GM18498 (cell line): ENCODE measurements around the gene GPC5.
"Not testable (repeated sequence)": the region's sequence is repeated elsewhere in the genome, so short reads cannot be mapped to it uniquely, and the experiment has no call there.

Source experiments
- ATAC-seq: cut with Tn5 transposase; IDR thresholded peaks from one replicate; pipeline ENCODE4 v1.9.1; 2021; ENCODE audit warnings: mild to moderate bottlenecking, moderate library complexity; ENCODE audit not compliant: unreplicated experiment

GPC5 gene

DNA sequence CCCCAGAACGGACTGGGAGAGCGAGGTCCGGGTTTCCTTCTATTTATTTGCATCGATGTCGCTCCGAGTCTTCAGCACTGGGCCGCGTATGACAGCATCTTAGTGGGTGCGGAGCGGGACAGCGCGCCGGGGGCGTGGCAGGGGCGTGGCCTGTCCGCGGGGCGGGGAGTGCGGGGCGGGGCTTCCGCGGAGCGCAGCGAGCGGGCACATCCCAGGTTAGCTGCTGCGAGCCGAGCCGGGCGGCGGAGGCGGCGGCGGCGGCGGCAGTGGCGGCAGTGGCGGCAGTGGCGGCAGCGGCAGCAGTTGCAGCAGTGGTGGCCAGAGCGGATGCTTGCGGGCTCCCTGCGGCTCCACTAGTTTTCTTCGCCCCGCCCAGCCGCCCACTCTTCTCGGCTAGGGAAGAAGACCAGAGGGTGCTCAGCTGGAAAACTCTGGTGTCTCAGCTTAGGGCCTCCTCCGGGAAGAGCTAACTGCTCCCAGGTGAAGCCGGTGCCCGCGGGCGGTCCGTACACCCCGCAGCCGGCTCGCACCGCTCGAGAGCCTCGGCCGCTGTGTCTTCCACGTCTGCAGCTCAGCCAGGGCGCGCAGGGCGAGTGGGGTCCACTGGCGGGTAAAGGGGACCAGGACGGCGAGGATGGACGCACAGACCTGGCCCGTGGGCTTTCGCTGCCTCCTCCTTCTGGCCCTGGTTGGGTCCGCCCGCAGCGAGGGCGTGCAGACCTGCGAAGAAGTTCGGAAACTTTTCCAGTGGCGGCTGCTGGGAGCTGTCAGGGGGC, at the start of gene GPC5:
Gene GPC5, plus strand, starts transcription at position 209 of the 776 bp plus-strand sequence.
- ATAC-seq: peak; percentile 97

DNA sequence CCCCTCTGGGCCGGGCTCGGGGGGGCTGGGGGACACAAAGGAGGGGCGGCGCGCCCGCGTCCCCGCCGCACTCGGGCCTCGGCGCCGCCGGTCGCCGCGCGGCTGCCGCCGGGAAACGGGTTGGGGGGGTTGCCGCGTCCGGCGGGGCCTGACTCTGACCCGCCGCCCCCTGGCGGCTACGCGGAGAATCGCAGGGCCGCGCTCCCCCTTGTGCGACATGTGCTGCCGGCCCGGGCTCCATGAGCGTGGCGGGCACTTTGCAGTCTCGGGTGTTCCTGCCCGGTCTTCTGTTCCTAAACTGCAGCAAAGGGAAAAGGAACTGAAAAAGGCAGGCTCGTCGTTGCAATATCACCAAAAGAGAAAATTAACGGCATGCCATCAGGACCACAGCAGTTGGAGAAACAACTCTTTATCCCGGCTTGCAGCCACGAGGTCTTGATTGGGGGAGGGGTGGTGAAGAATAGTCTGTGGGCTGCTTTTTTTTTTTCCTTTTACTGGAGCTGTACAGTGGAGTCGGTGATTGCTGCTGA, 49.5 kb upstream of the GPC5 start:
- peak; percentile 56 for ATAC-seq

DNA sequence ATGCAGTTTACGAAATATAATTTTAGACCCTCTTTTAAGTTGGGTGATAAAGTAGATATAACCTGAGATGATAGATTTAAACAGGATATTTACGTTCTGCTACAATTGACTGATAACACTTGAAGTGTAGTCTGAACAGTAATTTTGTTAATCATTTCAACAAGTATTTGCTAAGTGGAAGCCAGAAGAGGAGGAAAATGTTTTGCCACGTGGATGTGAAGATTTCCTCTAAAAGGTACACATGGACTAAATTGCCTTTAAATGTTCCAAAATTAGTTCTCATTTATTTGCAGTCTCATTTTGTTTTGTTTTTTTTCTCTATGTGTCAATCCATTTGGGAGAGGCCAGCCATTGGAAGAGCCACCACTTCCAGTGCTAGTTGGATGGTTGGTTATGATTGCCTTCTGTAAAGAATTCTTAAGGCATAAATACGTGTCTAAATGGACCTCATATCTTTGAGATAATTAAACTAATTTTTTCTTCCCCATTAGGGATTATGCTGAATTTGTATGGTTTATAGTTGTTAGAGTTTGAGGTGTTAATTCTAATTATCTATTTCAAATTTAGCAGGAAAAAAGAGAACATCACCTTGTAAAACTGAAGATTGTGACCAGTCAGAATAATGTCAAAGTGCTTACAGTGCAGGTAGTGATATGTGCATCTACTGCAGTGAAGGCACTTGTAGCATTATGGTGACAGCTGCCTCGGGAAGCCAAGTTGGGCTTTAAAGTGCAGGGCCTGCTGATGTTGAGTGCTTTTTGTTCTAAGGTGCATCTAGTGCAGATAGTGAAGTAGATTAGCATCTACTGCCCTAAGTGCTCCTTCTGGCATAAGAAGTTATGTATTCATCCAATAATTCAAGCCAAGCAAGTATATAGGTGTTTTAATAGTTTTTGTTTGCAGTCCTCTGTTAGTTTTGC, 48.2 kb upstream of the GPC5 start:
- ATAC-seq: no peak

DNA sequence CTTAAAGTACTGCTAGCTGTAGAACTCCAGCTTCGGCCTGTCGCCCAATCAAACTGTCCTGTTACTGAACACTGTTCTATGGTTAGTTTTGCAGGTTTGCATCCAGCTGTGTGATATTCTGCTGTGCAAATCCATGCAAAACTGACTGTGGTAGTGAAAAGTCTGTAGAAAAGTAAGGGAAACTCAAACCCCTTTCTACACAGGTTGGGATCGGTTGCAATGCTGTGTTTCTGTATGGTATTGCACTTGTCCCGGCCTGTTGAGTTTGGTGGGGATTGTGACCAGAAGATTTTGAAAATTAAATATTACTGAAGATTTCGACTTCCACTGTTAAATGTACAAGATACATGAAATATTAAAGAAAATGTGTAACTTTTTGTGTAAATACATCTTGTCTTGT, 47.3 kb upstream of the GPC5 start:
- ATAC-seq: no peak

DNA sequence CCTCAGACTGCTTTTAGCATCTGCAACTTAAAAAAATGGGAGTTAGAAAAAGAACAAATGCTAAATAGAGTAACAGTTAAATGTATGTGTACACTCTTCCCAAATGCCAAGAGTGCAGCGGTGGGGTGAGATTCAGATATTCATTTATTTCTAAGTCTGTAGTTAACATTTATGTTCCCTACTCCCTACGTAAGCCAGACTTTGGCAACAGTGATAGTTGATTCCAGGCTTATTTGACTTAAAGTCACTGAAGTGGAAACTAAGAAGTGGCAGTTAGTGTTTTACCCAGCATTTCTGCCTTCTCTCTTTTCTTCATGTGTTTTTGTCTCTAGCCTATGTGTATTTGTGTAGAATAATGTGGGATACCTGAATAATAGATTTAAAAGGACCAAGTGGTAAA, 46.4 kb upstream of the GPC5 start:
- no peak for ATAC-seq

DNA sequence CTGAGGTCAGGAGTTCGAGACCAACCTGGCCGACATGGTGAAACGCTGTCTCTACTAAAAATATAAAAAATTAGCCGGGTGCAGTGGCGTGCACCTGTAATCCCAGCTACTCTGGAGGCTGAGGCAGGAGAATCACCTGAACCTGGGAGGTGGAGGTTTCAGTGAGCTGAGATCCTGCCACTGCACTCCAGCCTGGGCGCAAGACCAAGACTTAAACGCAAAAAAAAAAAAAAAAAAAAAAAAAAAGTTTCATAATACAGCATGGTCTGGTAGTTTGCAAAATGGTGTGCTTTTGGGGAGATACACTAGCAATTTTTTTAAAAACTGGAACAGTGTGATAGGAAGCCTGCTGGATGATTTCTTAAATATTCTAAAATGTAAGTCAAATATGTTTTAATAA, 45.5 kb upstream of the GPC5 start:
- not testable (repeated sequence) for ATAC-seq

DNA sequence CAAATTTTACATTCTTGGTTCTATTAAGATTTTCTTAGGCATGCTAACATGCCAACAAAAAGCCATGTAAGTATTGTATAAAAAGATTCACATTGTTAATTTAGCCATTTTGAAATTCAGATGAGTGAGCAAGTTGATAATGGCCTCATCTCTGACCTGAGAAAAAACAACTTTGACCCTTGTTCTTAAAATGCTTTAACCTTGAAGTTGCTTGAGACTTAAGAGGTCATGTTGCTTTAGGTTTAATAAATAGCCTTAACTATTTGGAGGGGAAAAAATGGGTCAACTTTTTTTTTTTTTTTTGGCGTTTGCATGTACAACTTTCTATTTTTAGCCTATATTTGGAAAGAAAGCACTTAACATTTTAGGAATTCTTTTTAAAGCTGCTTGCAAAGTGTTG, 44.9 kb upstream of the GPC5 start:
- no peak for ATAC-seq

DNA sequence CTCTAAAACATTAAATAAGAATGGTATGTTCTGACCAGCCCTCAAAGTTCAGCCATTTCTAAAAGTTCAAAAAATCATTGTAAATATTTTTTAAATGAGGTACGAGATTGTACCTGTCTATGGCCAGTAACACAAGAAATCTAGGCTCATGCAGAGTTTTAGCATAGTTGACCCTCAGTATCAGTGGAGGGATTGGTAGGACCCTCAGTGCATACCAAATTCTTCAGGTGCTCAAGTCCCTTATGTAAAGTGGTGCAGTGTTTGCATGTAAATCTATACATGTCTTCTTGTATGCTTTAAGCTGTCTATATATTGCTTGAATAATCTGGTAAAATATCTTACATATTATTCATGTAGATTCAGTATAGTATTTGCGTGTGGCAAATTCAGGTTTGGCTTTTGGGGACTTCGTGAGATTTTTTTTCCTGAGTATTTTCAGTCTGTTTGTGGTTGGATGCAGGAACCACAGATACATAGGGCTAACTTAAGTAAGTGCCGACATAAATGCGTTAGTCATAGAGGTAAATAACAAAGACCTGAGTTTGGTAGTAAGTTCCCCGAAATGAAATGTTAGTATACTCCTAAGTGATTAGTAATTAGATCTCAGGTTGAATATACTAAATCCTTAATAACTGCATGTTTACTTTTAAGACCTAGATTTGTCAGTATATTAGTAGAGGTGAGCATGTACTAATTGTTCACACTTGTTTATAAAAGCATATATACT, 43.2 kb upstream of the GPC5 start:
- ATAC-seq: no peak

DNA sequence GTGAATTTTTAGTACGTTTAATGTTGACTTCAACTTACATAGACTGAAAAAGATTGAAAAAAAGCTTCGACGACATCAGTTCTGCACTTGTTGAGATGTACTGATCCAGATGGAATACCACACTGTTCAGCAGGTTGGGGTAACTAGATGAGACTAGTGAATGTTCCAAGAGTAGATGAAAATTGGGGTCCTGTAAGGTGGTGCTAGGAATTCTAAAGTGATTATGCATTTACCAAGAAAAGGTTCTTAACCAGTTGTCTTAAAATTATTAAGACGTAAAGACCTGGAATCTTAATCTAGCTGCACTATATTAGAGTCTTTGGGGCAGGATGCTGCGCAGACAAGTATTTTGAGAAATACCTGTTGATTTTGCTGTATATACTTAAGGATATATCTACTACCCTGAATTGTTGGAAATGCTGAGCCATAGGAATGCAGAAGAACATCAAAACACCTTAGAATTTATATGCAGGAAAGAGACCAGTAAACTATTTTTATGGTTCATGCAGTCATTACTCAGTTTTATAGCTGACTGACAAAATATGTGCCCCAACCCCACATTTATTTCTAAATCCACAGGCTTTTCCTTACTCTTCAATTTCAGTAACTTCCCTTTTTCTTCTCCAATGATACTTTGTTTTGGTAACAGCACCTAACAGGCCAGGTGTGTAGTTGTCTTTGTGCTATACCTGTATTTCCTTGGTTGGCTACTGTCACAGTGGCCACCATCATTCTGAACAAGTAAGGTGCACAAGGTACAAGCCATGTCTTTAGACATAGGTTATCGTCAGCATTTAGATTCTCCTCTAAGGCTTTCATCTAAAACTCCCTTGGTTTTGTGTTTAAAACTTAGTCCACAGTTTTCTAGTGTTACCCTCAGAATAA, 42.4 kb upstream of the GPC5 start:
- ATAC-seq: no peak

DNA sequence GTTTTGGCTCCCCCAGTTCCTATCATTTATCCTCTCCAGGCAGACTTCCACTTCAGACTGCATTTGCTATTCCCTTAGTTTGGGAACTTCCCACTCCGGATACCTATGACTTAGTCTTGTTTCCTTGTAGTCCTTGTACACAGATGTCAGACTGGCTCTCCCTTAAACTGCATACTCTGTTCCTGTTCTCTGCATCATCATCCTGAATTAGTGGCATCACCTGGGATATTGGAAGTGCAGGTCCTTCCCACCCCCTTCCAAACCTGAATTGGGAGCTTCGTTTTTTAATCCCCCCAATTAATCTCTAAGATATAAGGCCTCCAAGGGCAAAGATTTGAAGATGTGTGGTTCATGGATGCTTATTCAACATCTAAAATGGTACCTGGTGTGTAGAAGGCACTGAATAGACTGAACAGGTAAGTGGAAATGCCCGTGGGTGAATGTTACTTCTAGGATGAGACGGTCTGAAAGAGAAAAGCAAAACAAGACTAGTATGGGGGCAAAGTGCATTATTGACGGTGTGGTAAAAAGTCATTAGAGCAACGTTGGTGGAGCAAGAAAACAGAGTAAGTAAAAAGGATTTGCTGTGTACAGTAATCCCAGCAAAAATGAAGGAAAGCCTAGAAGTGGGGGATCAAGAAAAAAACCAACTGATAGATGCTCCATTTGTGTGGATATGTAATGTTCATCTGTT, 41.4 kb upstream of the GPC5 start:
- no peak for ATAC-seq

DNA sequence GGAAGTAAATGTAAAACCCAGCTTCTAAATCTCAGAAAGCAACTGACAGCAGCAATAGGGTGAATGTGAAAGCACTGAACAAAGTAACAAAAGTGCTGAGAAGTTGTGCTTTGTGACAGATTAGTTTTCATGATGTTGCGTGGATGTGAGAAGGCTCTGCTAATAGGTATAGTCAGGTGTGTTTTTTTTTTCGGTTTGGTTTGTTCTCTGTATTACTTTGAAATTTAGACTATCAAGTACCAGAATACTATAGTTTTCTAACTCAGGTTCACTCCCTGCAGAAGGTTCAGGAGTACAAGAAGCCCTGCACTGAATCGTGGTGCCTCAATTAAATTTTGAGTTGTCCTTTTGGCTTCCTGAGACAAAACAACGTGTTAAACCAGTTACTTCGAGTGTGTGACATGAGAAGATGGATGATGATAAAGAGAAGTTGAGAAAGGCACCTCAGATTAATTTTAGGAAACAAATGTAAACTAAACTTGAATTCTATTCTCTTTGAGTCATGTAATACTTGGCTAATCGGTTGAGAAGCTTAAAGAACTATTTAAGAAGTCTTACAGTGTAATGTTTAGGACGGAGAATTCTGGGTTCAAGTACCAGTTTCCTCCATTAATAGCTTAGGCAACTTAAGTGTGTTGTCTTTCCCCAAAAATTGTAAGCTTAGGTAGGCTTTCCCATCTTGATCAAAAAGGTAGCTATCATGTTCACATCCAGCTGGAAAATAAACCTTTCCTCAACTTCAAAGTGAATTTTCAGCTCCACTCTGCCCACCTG, 40.6 kb upstream of the GPC5 start:
- no peak for ATAC-seq

DNA sequence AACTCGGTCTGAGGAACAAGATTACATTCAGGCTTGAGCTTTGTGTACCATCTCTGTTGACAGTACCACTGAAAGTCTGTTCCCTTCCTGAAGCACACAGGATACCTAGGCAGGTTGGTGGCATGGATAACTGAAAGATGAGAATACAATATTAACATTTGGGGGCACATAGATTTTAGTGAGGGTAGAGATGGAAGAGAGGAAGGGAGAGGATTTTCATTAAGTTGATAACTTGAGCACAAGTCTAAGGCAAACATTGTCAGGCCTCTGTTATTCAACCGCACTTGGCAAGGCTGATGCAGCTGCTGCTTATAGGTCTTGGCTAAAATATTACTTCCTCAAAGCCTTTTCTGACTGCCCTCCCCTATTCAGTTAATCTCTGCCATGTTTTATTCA, 40.0 kb upstream of the GPC5 start:
- no peak for ATAC-seq

DNA sequence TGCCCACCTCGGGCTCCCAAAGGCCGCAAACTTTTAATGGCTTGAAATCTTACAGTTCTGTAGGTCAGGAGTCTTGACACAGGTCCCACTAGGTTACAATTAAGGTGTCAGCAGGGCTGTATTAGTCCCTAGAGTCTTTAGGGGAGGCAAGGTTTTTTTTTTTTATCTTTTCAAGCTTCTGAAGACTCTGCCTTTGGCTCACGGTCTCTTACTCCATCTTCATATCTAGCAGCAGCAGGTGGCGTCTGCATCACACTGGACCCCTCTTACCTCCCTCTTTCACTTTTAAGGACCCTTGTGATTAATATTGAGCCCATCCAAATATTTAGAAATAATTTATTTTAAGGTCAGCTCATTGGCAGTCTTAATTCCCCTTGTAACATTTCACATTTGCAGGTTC, 39.3 kb upstream of the GPC5 start:
- no peak for ATAC-seq

DNA sequence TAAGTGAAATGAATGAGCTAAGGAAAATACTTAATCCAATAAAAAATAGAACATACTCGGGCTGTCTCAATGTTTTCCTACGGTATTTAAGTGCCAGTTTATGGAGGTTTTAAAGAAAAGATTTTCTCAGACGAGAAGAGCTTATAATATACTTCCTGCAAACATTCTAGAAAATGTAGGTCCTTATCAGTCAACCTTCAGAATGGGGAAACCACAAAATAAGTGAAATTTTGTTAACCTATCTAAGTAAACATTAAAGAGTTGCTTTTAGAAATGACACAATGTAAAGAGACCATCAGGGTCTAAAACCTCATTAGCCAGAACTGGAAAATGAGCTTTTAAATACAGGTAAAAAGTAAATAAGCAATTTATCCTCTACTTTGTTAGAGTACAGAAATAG, 38.8 kb upstream of the GPC5 start:
- ATAC-seq: no peak

DNA sequence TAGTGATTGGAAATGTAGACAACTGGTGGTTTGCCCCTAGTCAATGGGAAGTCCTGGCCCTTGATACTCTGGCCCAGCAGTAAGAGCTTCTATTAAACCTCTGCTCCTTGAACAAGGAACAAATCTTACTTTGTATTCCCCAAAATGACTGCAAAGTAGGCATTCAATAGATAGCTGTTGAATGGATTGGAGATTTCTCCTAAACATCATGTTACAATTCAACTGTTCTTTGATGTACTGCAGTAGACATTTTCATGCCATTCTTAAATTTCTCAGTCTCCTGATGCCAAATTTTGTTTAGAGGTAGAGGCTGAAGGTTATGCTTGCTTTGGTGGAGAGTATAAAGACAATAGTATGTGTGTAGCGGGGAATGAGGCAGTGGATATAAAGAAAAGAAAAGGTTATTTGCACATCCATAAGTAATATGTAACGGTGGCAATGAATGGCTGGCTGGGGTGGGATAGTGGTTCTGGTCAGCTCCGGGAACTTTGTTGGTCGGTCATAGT, 38.1 kb upstream of the GPC5 start:
- ATAC-seq: no peak

DNA sequence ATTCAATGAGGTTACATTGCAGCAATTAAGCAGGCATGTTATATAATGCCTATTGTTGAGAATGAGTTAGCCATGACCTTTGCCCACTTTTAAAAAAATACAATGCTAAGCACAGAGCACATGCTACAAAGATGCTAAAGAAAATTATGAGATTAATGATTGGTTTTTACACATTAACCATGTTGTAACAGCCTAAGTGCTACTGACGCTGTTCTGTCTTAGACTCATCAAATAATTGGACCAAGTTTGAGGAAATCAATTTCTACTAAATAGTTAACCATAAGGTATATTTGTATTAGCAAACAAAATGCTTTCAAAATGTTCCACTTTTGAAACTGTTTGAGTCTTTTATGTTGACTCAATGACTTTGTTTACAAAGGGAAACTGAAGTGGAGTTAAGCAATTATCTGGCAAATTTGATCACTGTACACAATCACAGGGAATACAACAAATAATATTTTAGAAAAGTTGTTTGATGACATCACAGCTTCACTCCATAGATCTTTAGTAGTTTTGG, 36.6 kb upstream of the GPC5 start:
- ATAC-seq: no peak

DNA sequence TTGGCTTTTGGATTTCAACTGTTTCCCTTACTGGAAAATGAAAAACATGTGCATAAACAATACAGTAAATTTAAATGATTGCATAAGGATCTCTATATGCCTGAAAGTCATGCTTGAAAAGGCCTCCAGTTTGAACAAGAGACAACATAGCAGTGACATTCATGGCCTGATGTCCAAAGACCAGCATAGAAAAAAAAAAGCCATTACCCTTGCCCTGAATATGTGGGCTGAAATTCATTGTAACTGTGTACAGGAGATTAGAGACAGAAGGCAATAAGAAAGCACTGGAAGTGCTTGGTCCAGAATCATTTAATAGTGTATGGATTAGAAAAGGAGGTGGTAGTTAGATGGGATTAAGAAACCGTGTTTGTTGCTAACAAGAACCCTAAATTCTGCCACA, 35.5 kb upstream of the GPC5 start:
- ATAC-seq: no peak

DNA sequence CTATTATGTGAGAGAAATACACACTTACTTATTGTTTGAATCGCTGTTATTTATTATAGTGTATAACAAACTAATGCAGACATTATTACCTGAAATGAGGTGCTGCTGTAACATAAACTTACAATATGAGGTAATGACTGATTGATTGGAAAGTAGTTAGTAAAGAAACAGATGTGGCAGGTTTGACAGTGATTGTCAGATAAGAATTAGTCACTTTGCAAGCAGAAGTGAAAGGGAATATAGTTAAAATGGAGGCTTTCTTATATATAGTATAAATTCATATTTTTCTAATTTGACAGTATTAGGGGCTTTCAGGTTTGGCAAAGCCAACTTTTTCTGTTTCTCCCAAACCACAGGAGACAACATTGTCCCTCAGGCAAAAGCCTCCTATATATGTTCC, 30.3 kb upstream of the GPC5 start:
- ATAC-seq: no peak
